Fibroblast of mammary gland (primary cell): Measurements from ENCODE around the gene RNF220.

Experiments
- DNase-seq: peaks from one replicate; pipeline ENCODE4 v3.0.0-alpha.2; 2010; ENCODE audit warnings: low read depth
- H3K4me3 ChIP-seq: 2 replicates; pipeline ENCODE4 v1.5.1; 2011; ENCODE audit warnings: low read depth, mild to moderate bottlenecking, low read length, moderate library complexity; ENCODE audit not compliant: control insufficient read depth
- TF ChIP-seq, protein P1 (sequence below): conservative IDR thresholded peaks from 2 replicates; pipeline ENCODE4 v1.5.1; 2011; ENCODE audit warnings: low read depth, low read length, inconsistent platforms; ENCODE audit not compliant: control insufficient read depth, insufficient read depth

Gene RNF220

DNA sequence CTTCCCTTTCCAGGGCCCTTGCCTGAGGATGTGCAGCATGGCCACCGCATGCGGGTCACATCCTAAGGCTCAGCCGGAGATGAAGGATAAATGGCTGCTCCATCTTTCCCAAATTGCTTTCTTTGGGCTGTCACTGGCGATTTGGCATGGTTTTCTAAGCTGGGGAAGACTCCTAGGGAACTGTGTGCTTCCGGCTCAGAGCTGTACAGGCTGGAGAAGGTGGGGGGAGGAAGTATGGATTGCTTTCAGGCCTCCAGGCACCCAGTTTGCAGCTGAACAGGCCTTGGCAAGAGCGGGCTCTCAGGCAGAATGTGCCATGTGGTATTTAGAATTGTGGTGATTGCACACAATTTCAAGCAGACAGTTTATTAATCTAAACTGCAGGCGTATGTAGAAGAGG lies 220.3 kb downstream of the RNF220 start:
- TF ChIP-seq, protein P1, sequence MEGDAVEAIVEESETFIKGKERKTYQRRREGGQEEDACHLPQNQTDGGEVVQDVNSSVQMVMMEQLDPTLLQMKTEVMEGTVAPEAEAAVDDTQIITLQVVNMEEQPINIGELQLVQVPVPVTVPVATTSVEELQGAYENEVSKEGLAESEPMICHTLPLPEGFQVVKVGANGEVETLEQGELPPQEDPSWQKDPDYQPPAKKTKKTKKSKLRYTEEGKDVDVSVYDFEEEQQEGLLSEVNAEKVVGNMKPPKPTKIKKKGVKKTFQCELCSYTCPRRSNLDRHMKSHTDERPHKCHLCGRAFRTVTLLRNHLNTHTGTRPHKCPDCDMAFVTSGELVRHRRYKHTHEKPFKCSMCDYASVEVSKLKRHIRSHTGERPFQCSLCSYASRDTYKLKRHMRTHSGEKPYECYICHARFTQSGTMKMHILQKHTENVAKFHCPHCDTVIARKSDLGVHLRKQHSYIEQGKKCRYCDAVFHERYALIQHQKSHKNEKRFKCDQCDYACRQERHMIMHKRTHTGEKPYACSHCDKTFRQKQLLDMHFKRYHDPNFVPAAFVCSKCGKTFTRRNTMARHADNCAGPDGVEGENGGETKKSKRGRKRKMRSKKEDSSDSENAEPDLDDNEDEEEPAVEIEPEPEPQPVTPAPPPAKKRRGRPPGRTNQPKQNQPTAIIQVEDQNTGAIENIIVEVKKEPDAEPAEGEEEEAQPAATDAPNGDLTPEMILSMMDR, result no peak
- H3K4me3 ChIP-seq, result no peak overlapping the region
- DNase-seq, result no peak

DNA sequence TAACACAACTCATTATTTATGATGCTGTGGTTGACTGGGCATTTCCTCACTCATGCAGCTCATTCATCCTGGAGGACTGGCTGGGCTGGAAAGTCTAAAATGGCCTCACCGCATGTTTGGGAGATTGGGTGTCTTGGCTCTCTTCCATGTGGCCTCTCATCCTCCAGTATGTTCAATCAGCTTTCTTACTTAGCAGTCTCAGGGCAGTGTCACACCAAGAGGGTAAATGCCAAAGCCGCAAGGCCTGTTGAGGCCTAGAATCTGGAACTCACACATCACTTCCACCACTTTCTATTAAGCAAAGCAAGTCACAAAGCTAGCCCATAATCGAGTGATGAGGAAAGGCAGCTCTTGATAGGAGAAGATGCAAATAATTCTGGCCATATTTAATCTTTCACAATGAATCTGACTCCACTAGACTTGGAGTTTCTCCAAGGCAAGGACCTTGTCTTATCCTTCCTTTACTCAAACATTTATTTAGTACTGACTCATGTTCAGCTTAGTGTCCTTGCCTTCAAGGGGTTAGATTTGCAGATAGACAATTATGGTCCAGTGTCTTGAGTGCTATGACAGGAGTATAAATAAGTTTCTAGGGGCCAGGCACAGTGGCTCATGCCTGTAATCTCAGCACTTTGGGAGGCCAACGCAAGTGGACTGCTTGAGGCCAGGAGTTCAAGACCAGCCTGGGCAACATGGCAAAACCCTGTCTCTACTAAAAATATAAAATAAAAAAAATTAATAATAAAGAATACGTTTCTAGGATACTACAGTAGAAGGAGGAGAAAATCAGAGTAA lies 224.1 kb downstream of the RNF220 start:
- H3K4me3 ChIP-seq, result no peak overlapping the region
- TF ChIP-seq, protein P1, result no peak
- peak; percentile 99 for DNase-seq

DNA sequence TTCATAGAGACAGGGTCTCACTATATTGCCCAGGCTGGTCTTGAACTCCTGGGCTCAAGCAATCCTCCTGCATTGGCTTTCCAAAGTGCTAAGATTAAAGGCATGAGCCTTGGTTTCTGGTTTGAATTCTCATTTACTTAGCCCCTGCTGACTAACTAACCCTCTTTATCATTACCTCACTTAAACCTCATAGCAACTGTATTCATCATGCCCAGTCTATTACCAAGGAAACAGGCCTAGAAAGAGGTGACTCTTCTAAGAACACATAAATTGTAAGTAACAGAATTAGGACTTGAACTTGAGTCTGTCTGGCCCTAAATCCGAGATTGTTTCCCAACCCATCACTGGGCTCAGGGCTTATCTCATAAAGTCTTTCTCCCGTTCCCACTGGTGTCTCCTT lies 225.1 kb downstream of the RNF220 start:
- no peak overlapping the region for H3K4me3 ChIP-seq
- peak; percentile 86 for DNase-seq
- TF ChIP-seq, protein P1, result no peak

DNA sequence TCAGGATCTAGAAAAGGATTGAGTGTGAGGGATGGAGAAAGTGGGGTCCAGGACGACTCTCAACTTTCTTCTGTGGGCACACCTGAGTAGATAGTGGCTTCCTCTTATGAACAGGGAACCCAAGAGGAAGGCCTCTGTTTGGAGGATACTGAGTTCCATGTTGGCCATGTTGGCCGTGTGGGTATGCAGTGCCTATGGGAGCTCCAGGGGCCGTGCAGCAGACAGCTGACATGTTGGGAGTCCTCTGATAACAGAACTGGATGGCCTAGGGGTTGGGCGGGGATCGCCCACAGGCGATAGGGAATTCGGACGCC lies 226.2 kb downstream of the RNF220 start:
- no peak for DNase-seq
- TF ChIP-seq, protein P1, result no peak
- H3K4me3 ChIP-seq, result peak overlapping the region; percentile 57

DNA sequence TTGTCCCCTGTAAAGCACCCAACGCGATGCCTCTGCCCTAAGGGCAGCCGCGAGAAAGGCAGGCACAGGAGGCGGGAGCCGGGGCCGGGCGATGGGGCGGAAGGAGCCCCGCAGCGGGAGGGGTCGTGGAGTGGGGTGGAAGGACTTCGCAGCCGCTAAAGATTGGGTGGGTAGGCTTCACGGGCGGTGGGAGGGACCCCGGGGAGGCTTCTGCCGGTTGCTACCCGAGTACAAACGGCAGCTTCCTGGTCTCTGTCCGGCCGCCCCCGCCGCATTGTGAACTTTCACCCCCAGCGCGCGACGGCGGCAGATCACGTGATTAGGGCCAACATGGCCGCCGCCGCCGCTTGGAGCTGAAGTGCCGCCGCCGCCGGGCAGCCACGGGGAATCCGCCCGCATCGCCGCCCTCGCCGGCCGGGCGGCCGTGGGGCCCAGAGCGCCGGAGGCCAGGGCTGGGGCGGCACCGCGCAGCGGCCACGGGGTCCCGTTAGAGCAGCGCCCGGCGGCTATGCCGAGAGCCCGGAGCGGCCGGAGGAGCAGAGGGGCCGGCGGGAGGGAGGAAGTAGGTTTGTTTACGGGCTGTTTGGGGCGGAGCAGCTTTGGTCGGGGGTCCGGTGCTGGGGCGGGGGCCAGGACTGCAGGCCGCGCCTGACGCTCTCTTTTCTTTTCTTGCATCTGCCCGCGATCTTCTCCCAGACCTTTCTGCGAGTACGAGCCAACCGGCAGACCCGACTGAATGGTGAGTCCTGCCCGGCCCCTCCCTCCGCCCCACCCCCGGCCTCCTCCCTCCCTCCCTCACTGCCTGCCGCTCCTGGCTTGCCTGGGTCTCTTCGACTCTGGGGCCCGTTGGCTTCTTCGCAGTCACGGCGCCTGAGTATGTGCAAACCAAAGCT lies 226.8 kb downstream of the RNF220 start:
- TF ChIP-seq, protein P1, result no peak
- peak; percentile 85 for DNase-seq
- peak overlapping the region; percentile 57 for H3K4me3 ChIP-seq

DNA sequence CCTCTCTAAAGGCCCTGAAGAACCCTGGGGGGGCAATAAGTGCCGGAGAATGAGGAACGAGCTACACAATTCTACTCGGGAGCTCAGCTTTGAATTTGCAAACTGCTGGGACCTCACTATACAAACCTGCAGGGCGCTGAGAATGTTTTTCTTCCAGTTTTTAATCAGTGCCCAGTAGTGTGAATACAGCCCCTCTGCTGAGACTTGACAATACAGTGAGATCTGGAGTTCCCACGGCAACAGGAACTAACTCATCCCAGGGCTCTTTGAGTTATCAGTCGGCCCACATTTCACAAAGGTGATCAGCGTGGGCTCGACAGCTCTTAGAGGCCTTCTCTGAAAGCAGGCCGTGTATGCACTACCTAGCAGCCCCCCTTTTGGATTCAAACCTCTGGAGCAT lies 227.5 kb downstream of the RNF220 start:
- peak overlapping the region; percentile 57 for H3K4me3 ChIP-seq
- TF ChIP-seq, protein P1, result no peak
- DNase-seq, result no peak
